Measurements from ENCODE around the gene MVB12B. TPM values are rescaled to one million over a fixed set of nuclear protein-coding genes. Genes with fewer than 3 reads are reported as not detected.

Gene MVB12B
- total RNA-seq, 1 experiment from 2014 or later, result 9.4 TPM

DNA sequence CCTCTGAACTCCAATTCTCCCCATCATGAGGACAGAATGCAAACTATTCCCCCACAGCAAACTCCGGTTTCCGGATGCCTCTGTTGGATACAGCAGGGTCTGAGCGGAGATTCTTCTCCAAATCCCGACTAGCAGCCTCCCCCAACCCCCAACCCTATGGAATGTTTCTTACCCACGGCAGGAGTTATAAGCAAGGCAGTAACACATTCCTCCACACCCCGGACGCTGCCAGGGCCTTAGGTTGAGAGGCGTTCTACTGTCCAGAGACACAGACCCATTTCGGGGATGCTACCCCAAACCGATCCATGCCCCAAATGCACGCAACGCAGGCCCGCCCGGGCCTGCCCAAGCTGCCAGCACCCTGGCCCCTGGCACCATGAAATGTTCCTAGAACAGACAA, 201.5 kb downstream of the MVB12B start:
- no peaks in the 10 kb centered on the region for H3K36me3 ChIP-seq (ENCODE audit: control insufficient read depth, insufficient read depth, low read length)
- TF ChIP-seq CTCF (IDR thresholded peaks at IDR 0.05), result no peak
- TF ChIP-seq SIN3A (IDR thresholded peaks at IDR 0.05; ENCODE audit: borderline replicate concordance, insufficient read depth, low read depth, low read length), result no peak
- TF ChIP-seq, protein P1, sequence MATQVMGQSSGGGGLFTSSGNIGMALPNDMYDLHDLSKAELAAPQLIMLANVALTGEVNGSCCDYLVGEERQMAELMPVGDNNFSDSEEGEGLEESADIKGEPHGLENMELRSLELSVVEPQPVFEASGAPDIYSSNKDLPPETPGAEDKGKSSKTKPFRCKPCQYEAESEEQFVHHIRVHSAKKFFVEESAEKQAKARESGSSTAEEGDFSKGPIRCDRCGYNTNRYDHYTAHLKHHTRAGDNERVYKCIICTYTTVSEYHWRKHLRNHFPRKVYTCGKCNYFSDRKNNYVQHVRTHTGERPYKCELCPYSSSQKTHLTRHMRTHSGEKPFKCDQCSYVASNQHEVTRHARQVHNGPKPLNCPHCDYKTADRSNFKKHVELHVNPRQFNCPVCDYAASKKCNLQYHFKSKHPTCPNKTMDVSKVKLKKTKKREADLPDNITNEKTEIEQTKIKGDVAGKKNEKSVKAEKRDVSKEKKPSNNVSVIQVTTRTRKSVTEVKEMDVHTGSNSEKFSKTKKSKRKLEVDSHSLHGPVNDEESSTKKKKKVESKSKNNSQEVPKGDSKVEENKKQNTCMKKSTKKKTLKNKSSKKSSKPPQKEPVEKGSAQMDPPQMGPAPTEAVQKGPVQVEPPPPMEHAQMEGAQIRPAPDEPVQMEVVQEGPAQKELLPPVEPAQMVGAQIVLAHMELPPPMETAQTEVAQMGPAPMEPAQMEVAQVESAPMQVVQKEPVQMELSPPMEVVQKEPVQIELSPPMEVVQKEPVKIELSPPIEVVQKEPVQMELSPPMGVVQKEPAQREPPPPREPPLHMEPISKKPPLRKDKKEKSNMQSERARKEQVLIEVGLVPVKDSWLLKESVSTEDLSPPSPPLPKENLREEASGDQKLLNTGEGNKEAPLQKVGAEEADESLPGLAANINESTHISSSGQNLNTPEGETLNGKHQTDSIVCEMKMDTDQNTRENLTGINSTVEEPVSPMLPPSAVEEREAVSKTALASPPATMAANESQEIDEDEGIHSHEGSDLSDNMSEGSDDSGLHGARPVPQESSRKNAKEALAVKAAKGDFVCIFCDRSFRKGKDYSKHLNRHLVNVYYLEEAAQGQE (IDR thresholded peaks at IDR 0.05; ENCODE audit: insufficient read depth in 1 of 2, low read depth in 2 of 2, low read length in 1 of 2), result no peak
- no peak for TF ChIP-seq POLR2AphosphoS5 (IDR thresholded peaks at IDR 0.05; ENCODE audit: low read depth, low read length)
- TF ChIP-seq TCF7L2 (IDR thresholded peaks at IDR 0.05; ENCODE audit: low read depth, low read length), result no peak
- no peak overlapping the region for H3K27ac ChIP-seq (ENCODE audit: low read length)
- DNase-seq (ENCODE audit: low read depth, low spot score) (no peak), ATAC-seq (no peak)
- BruUV-seq (replicated peaks), result no TSS peak
- ChIA-PET CTCF (no interaction called here), POLR2A (no interaction called here)
- H3K27me3 ChIP-seq (ENCODE audit: control insufficient read depth, insufficient read depth, low read length), result no peaks in the 10 kb centered on the region
- in situ Hi-C loops (cut with HindIII; ENCODE audit: low pct_unique_long_range_greater_than_20kb, low sequenced_read_pairs), result no loop called here
- H3K4me3 ChIP-seq (ENCODE audit: low read depth in 2 of 2, low read length in 2 of 2), result no peak overlapping the region
- no peaks in the 10 kb centered on the region for H3K4me1 ChIP-seq (ENCODE audit: control insufficient read depth, insufficient read depth, low read length)
- intact Hi-C loops (cut with micrococcal nuclease; ENCODE audit: unreplicated experiment), result no loop called here
- H3K9me3 ChIP-seq (ENCODE audit: control insufficient read depth, insufficient read depth, low read depth, low read length), result no peaks in the 10 kb centered on the region

GRCh38 chr9:126528915-126529314, 202.3 kb downstream of the MVB12B start:
- Histone ChIP-seq H3K36me3 (ENCODE audit: control insufficient read depth, insufficient read depth, low read length) (no peaks in the 10 kb centered on the region), H3K4me3 (ENCODE audit: low read depth in 2 of 2, low read length in 2 of 2) (no peak overlapping the region), H3K4me1 (ENCODE audit: control insufficient read depth, insufficient read depth, low read length) (no peaks in the 10 kb centered on the region), H3K27me3 (ENCODE audit: control insufficient read depth, insufficient read depth, low read length) (no peaks in the 10 kb centered on the region), H3K27ac (ENCODE audit: low read length) (no peak overlapping the region), H3K9me3 (ENCODE audit: control insufficient read depth, insufficient read depth, low read depth, low read length) (no peaks in the 10 kb centered on the region)
- CTCF ChIA-PET, result no interaction called here
- TF ChIP-seq, protein P1 (IDR thresholded peaks at IDR 0.05; ENCODE audit: insufficient read depth in 1 of 2, low read depth in 2 of 2, low read length in 1 of 2), result no peak
- TF ChIP-seq POLR2AphosphoS5 (IDR thresholded peaks at IDR 0.05; ENCODE audit: low read depth, low read length), result no peak
- TF ChIP-seq TCF7L2 (IDR thresholded peaks at IDR 0.05; ENCODE audit: low read depth, low read length), result no peak
- no peak for TF ChIP-seq SIN3A (IDR thresholded peaks at IDR 0.05; ENCODE audit: borderline replicate concordance, insufficient read depth, low read depth, low read length)
- TF ChIP-seq CTCF (IDR thresholded peaks at IDR 0.05), result no peak
- ATAC-seq, result no peak
- intact Hi-C loops (cut with micrococcal nuclease; ENCODE audit: unreplicated experiment) (no loop called here), in situ Hi-C loops (cut with HindIII; ENCODE audit: low pct_unique_long_range_greater_than_20kb, low sequenced_read_pairs) (no loop called here)
- POLR2A ChIA-PET, result no interaction called here
- no peak for DNase-seq (ENCODE audit: low read depth, low spot score)
- BruUV-seq (replicated peaks), result no TSS peak
